GM18526 (cell line): ENCODE measurements around the gene PECR.

Experiments
- POLR2A ChIP-seq: IDR thresholded peaks from 3 replicates; pipeline ENCODE4 v1.6.1; 2011; ENCODE audit not compliant: insufficient read length; ENCODE audit errors: extremely low read depth

The PECR gene

DNA sequence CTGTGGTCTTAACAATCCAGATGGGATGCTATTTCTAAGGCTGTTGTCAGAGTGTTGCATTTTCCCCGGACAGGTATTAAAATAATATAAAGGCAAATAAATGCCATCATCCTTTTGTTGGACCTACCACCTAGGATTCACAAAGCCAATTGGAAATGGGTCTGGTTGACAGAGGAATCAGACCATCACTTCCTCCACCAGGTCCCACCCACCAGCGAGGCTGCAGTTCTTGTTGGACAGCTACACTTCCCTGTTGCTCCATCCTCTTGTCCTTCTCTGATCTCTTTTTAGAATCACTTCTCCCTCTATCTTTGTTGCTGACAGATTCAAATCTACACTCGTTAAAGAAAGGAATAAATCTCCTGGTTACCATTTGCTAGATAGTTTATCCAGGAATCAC, 1.2 kb upstream of the PECR start:
- TF ChIP-seq POLR2A: no peak

- no peak for TF ChIP-seq POLR2A
Observed at GRCh38 chr2:216082117-216082711, 605 bp upstream of the PECR start.

GRCh38 chr2:216081012-216081411, 597 bp downstream of the PECR start:
- TF ChIP-seq POLR2A: no peak

DNA sequence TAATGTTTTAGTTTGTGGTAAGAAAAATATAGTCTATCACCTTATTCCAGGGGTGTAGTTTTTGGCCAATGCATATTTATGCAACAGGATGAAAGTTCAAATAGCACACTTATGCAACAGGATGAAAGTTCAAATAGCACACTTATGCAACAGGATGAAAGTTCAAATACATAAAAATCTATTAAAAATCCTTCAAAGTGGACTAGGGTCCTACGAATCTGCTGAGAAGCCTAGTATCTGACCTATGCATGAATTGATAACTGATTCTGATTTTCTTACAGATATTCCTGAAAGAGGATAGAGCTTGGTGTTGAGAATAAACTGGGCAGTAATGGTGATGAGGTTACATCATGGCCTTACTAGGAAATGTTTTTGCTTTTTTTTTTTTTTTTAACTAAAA, 2.8 kb downstream of the PECR start:
- TF ChIP-seq POLR2A: no peak

DNA sequence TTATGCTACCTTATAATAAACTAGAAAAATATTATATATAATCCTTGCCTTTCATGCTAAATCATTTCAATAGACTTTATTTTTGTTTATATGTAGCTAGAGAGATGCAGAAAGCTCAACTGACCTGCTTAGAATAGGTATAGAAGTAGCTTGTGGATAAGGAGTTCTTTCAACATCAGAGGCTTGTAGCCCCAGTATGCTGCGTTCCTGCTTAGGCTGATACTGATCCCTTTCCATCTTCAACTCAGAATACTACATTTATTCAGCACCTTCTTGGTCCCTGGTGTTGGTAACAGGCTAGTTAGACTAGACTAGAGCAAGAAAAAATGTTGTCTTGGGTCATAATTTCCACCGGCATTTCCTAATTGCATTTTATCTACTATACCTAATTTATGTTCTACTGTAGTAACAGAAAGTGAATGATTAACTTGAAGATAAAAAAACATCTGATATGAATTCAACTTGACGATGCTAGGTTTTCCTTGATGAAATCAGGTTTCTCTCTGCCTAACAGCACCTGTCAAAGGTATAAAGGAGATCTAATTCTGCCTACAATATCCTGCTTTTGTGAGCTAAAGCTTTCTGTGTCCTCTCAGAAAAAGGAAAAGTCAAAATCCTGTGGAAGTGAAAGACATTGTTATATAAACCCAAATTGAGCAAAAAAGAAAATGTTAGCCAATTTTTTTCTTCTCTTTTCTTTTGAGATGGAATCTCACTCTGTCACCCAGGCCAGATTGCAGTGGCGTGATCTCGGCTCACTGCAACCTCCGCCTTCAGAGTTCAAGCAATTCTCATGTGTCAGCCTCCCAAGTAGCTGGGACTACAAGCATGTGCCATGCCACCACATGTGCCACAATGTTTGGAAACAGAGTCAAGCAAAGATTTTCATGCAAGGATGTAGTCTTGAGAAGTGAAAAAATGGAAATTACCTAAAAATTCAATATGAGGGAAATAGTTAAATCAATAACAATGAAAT, 5.8 kb downstream of the PECR start:
- TF ChIP-seq POLR2A: no peak

DNA sequence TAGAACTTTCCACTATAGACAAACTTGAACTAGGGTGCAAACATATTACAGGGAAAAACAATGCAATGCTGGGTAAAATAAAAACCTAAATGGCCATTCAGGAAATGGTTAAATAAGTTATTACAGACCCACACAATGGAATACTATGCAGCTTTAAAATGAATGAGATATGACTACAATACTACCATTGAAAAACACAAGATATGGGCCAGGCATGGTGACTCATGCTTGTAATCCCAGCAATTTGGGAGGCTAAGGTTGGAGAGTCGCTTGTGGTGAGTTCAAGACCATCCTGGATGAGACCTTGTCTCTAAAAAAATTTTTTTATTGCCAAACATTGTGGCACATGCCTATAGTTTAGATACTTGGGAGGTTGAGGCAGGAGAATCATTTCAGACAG, 6.8 kb downstream of the PECR start:
- TF ChIP-seq POLR2A: no peak

- no peak for TF ChIP-seq POLR2A
Observed at GRCh38 chr2:216074380-216074779, 7.2 kb downstream of the PECR start.

GRCh38 chr2:216073773-216074172, 7.8 kb downstream of the PECR start:
- TF ChIP-seq POLR2A: no peak

DNA sequence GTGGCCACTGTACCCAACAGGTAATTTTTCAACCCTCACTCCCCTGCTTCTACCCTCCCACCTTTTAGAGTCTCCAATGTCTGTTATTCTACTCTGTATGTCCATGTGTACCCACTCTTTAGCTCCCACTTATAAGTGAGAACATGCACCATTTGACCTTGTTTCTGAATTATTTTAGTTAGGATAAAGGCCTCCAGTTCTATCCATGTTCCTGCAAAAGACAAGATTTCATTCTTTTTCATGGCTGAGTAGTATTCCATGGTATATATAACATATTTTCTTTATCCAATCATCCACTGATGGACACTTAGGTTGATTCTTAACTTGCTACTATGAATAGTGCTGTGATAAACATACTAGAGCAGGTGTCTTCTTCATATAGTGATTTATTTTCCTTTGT, 9.1 kb downstream of the PECR start:
- no peak for TF ChIP-seq POLR2A

DNA sequence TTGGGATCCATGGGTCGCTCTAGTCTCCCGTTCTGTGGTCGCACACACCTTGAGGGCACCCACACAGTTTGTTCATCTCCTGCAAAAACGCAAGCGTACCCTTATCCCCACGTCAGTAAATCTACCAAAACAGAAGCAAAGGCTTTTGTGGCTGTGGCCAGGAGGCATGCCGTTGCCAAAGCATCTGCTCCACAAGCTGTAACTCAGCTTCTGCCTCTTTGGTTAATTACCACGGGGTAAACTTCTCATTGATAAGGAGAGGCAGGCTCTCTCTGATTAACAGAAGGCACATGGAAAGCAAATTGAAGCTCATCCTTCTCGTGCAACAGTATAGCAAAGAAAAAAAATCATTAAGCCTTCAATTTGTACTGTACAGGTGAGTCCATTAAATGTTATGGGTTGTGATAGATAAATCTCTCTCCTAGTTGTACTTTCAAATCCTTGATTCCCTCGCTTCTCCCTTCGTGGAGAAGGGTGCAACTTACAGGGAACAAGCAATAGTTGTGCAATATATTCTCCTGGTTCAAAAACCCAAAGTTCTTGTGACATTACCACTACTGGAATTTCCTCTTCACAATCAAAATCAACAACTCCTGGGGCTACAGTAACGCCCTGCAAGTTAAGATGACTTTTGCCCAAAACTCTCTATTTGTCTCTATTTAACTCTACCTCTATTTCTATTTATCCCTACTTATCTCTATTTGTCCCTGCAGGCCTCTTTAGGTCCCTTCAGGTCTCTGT, 10.3 kb downstream of the PECR start:
- no peak for TF ChIP-seq POLR2A

- no peak for TF ChIP-seq POLR2A
Observed at GRCh38 chr2:216070195-216070594, 11.4 kb downstream of the PECR start.

DNA sequence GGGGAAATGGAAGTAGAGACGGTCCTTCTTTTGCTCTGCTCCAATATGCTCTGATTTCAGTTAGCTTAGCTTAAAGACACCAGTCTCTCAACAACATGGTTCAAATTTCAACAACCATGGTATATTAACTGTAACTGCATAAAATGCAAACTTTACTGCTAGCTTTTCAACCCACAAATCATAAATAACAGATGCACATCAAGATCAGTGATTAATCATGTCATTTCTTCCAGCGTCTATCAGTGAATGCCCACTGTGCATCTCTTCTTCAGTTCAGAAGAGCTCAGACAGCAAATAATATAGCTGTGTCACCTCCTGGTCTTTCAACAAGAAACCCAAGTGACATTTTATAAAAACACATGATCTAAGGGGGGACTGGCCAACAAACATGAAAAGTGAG, 12.6 kb downstream of the PECR start:
- TF ChIP-seq POLR2A: no peak

DNA sequence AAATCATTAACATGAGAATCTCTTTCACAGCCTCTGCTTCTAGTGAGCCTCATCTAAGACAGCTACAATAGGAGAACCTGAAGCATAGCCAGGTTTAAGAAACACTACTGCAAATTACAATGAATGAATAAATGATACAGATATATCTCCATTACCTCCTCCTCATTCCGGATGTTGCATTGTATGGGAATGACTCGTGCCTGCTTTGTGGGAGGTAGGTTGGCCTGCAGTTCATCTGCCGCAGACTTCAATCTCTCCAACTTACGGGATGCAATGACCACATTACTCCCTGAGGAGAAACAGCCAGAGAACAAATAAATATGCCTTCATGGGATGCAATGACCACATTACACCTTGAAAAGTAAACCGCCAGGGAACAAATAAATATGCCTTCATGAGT, 15.4 kb downstream of the PECR start:
- no peak for TF ChIP-seq POLR2A

- no peak for TF ChIP-seq POLR2A
Observed at GRCh38 chr2:216064665-216065064, 16.9 kb downstream of the PECR start.

DNA sequence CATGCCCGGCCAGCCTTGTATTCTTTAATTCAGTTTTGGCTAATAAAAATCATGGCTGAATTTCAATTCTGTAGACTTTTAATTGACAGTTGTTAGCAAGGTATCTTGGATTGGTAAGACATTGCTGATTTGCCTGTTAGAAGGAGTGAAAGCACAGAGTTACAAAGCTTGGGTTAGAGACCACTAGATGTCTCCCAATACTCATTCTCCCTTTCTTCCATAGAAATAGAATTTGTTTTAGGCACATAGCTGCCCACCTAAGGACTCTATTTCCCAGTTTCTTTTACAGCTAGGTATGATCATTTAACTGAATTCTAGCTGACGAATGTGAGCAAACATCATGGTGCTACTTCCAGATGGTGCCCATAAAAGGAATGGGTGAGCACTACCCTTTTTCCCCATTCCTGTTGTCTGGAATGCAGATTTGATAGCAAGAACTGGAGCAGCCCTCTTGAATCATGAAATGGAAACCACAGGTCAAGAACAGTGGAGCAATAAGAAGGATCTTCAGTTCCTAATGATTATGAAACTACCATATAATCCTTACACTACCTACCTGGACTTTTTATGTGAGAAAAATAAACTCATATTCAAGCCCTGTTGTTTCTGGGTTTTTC, 17.5 kb downstream of the PECR start:
- TF ChIP-seq POLR2A: no peak
